ENCODE results near the gene SORCS3. TPM values are rescaled to one million over a fixed set of nuclear protein-coding genes. Genes with fewer than 3 reads are reported as not detected.

SORCS3 gene
- total RNA-seq, 4 donors from 2014 or later: not detected

DNA sequence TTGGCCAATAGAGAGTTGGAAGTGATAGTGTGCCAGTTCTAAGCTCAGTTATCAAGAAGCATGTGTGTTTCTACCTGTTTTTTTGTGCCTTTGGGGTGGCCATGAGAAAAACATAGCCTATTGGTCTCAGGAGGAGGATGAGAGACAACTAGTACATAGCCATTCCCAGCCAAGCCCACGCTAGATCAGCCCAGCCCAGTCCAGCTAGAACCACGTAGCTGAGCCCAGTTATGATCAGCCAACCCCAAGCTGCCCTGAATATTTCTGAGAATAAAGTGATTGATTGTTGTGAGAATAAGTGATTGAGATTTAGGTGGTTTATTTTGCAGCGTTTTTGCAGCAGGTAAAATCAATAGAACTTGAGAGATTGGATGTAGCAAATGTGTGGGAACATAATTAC, 15.9 kb downstream of the SORCS3 start:
- H3K9me3 ChIP-seq: no peaks in the 10 kb centered on the region
- no peaks in the 10 kb centered on the region for H3K27me3 ChIP-seq
- no peak for DNase-seq
- no peak overlapping the region for H3K27ac ChIP-seq
- intact Hi-C loops (cut with DNase I): no loop called here
- no peaks in the 10 kb centered on the region for H3K4me1 ChIP-seq
- 71% methylated on average over 3 of the region's 3 CpGs for WGBS, 2 donors
- H3K4me3 ChIP-seq (replicated peaks in 1 of 3): no peak overlapping the region
- TF ChIP-seq, protein P1, sequence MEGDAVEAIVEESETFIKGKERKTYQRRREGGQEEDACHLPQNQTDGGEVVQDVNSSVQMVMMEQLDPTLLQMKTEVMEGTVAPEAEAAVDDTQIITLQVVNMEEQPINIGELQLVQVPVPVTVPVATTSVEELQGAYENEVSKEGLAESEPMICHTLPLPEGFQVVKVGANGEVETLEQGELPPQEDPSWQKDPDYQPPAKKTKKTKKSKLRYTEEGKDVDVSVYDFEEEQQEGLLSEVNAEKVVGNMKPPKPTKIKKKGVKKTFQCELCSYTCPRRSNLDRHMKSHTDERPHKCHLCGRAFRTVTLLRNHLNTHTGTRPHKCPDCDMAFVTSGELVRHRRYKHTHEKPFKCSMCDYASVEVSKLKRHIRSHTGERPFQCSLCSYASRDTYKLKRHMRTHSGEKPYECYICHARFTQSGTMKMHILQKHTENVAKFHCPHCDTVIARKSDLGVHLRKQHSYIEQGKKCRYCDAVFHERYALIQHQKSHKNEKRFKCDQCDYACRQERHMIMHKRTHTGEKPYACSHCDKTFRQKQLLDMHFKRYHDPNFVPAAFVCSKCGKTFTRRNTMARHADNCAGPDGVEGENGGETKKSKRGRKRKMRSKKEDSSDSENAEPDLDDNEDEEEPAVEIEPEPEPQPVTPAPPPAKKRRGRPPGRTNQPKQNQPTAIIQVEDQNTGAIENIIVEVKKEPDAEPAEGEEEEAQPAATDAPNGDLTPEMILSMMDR (IDR thresholded peaks at IDR 0.05): no peak
- TF ChIP-seq POLR2A (IDR thresholded peaks at IDR 0.05): no peak
- H3K36me3 ChIP-seq: no peaks in the 10 kb centered on the region

DNA sequence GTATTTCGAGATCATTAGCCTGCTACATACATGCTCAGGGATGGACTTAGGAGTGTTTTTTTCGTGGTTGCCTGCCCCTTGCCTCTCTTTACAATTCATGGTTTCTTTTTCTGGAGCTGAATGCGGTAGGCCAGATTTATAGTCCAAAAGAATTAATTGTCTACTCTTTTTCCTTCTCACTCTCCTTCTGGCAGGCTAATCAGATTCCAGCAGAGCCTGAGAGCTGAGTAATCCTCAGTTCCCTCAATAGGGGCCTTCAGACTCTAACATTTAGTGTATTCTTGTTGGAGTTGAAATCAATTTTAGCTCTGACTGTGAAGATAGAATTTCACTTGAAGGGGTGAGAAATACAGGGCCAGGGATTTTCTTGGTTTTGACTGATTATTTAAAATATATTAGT, 16.4 kb downstream of the SORCS3 start:
- no peak for DNase-seq
- H3K36me3 ChIP-seq: no peaks in the 10 kb centered on the region
- H3K4me1 ChIP-seq: no peaks in the 10 kb centered on the region
- WGBS, 2 donors: 67 to 78% methylated on average over 3 of the region's 3 CpGs
- H3K9me3 ChIP-seq: no peaks in the 10 kb centered on the region
- H3K27me3 ChIP-seq: no peaks in the 10 kb centered on the region
- TF ChIP-seq POLR2A (IDR thresholded peaks at IDR 0.05): no peak
- TF ChIP-seq, protein P1 (IDR thresholded peaks at IDR 0.05): no peak
- H3K27ac ChIP-seq: no peak overlapping the region
- intact Hi-C loops (cut with DNase I): no loop called here
- H3K4me3 ChIP-seq (replicated peaks in 1 of 3): no peak overlapping the region

GRCh38 chr10:104658067-104658466, 17.0 kb downstream of the SORCS3 start:
- H3K9me3 ChIP-seq: no peaks in the 10 kb centered on the region
- H3K36me3 ChIP-seq: no peaks in the 10 kb centered on the region
- H3K27ac ChIP-seq: no peak overlapping the region
- intact Hi-C loops (cut with DNase I): no loop called here
- no peaks in the 10 kb centered on the region for H3K27me3 ChIP-seq
- H3K4me3 ChIP-seq (replicated peaks in 1 of 3): no peak overlapping the region
- DNase-seq: no peak
- no peaks in the 10 kb centered on the region for H3K4me1 ChIP-seq
- WGBS, 2 donors: 82% methylated on average over 1 of the region's 1 CpG
- no peak for TF ChIP-seq POLR2A (IDR thresholded peaks at IDR 0.05)
- TF ChIP-seq, protein P1 (IDR thresholded peaks at IDR 0.05): no peak

DNA sequence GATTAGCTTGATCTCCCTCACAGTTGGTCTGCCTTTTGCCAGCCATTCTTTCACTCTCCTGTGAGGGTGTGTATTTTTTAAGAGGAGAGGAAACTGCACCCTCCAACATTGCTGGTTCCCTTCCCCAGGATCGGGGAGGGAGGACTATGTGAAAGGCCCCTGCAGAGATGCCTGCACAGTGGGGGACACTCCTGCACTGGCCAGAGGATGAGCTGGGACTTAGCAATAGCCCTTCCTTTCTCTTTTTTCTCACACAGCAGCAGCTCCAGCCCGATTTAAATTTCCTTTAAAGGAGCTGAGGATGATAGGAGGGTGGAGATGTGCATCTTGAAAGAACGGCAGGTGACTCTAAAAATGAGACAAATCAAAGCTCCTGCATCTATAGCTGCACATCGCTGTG, 18.7 kb downstream of the SORCS3 start:
- intact Hi-C loops (cut with DNase I): no loop called here
- no peak for DNase-seq
- no peak overlapping the region for H3K4me3 ChIP-seq (replicated peaks in 1 of 3)
- H3K36me3 ChIP-seq: no peaks in the 10 kb centered on the region
- WGBS, 2 donors: 40 to 46% methylated on average over 4 of the region's 4 CpGs
- TF ChIP-seq, protein P1 (IDR thresholded peaks at IDR 0.05): no peak
- no peak for TF ChIP-seq POLR2A (IDR thresholded peaks at IDR 0.05)
- H3K27ac ChIP-seq: no peak overlapping the region
- no peaks in the 10 kb centered on the region for H3K9me3 ChIP-seq
- H3K4me1 ChIP-seq: no peaks in the 10 kb centered on the region
- no peaks in the 10 kb centered on the region for H3K27me3 ChIP-seq

DNA sequence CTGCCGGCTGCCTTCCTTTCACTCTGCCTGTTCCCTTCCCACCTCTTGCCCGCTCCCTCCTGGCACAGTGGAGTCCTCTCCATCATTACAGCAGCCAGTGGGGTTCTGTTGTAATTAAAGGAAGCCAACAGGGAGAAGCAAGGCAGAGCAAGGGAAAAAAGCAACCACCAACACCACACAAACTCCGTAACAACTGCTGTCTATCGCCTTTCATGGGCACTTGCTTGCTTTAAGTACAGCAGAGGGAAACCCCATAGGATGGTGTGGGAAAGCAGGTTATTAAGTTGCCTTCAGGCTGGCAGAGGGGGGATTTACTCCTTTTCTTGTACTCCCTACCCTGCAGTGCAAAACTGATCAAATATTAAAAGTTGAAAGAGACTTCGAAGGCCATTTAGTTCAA, 22.0 kb downstream of the SORCS3 start:
- WGBS, 2 donors: 66 to 69% methylated on average over 5 of the region's 5 CpGs
- no peak for DNase-seq
- H3K27ac ChIP-seq: no peak overlapping the region
- no peaks in the 10 kb centered on the region for H3K36me3 ChIP-seq
- no peaks in the 10 kb centered on the region for H3K9me3 ChIP-seq
- H3K4me3 ChIP-seq (replicated peaks in 1 of 3): no peak overlapping the region
- intact Hi-C loops (cut with DNase I): no loop called here
- TF ChIP-seq, protein P1 (IDR thresholded peaks at IDR 0.05): no peak
- TF ChIP-seq POLR2A (IDR thresholded peaks at IDR 0.05): no peak
- H3K4me1 ChIP-seq: no peaks in the 10 kb centered on the region
- H3K27me3 ChIP-seq: no peaks in the 10 kb centered on the region
